A549 (cell line): ENCODE results near the gene SEL1L3. TPM values are rescaled to one million over a fixed set of nuclear protein-coding genes. Genes with fewer than 3 reads are reported as not detected.

Experiments
- ATAC-seq, 2 experiments: fragments of 200-7000 bp in 1 of 2; fragments of >200 bp in 1 of 2; cut with Nextera tagmentation in 1 of 2; cut with Tn5 transposase in 1 of 2; 3 replicates each; pipeline versions ENCODE4 v1.8.0 to v1.9.1; 2018 to 2020; ENCODE audit warnings: mild to moderate bottlenecking in 1 of 2, moderate library complexity in 1 of 2
- CTCF ChIA-PET: fragments of 300-600 bp; sonication (Branson Sonifier 250); formaldehyde crosslinking; extraction: SDS; loops from one replicate; lab custom pipeline; 2021; ENCODE audit warnings: antibody characterized with exemption, inconsistent platforms; lab: Yijun Ruan, JAX
- POLR2A ChIA-PET: fragments of 350-600 bp; formaldehyde crosslinking; extraction: SDS; loops from one replicate; lab custom pipeline; 2021; ENCODE audit warnings: antibody characterized with exemption, inconsistent platforms; lab: Yijun Ruan, JAX
- DNase-seq, 2 experiments: peaks; one replicate each; pipeline versions ENCODE4 v3.0.0 to v3.0.0-alpha.2; 2011 to 2016; ENCODE audit warnings: low read depth in 1 of 2, low spot score in 1 of 2
- FAIRE-seq: peaks from 2 replicates; lab custom pipeline; 2011; peaks lifted over from hg19 to GRCh38; lab: Jason Lieb, UNC
- H3K27ac ChIP-seq, 2 experiments: fragments of >200 bp; sonication (Bioruptor Twin); formaldehyde crosslinking; 3 replicates each; pipeline ENCODE4 v1.5.1; 2016 to 2017
- H3K4me1 ChIP-seq: fragments of >200 bp; sonication (Bioruptor Twin); formaldehyde crosslinking; 3 replicates; pipeline ENCODE4 v1.6.1; 2016
- H3K4me2 ChIP-seq: fragments of >200 bp; sonication (Bioruptor Twin); formaldehyde crosslinking; 3 replicates; pipeline ENCODE4 v1.6.1; 2016
- H3K4me3 ChIP-seq: fragments of >200 bp; sonication (Bioruptor Twin); formaldehyde crosslinking; 3 replicates; pipeline ENCODE4 v1.5.1; 2016
- H3K9me3 ChIP-seq: fragments of >200 bp; sonication (Bioruptor Twin); formaldehyde crosslinking; 3 replicates; pipeline ENCODE4 v1.6.1; 2016
- BHLHE40 ChIP-seq: IDR thresholded peaks from 2 replicates; pipeline ENCODE4 v1.6.1; 2012; ENCODE audit warnings: low read depth, low read length, inconsistent platforms
- CEBPB ChIP-seq, 2 experiments: fragments of >200 bp in 1 of 2; sonication (Bioruptor Twin) in 1 of 2; formaldehyde crosslinking in 1 of 2; IDR thresholded peaks; 2 replicates each; pipeline ENCODE4 v1.6.1; 2012 to 2016
- CHD2 ChIP-seq: fragments of 150-350 bp; IDR thresholded peaks from 2 replicates; pipeline ENCODE4 v1.6.1; 2014; ENCODE audit warnings: low read length; ENCODE audit not compliant: partially characterized antibody
- CHD4 ChIP-seq: fragments of 200-600 bp; sonication (generic); IDR thresholded peaks from 2 replicates; pipeline ENCODE4 v1.6.1; 2016; ENCODE audit warnings: antibody characterized with exemption, mild to moderate bottlenecking, borderline replicate concordance
- EP300 ChIP-seq, 2 experiments: fragments of >200 bp; sonication (Bioruptor Twin); formaldehyde crosslinking; IDR thresholded peaks; 2 replicates in 1 of 2; 3 replicates in 1 of 2; pipeline ENCODE4 v1.6.1; 2016 to 2017
- FOSL2 ChIP-seq, 2 experiments: fragments of 450-650 bp in 1 of 2; fragments of >200 bp in 1 of 2; sonication (Bioruptor Twin) in 1 of 2; formaldehyde crosslinking; IDR thresholded peaks; 2 replicates each; pipeline versions ENCODE4 v1.5.0 to v1.6.1; 2016 to 2020; ENCODE audit warnings: mild to moderate bottlenecking in 1 of 2, moderate library complexity in 1 of 2
- FOXS1 ChIP-seq: fragments of 250-450 bp; sonication (Bioruptor Pico); IDR thresholded peaks from 2 replicates; pipeline ENCODE4 v1.5.0; 2020; ENCODE audit warnings: mild to moderate bottlenecking, moderate library complexity
- GATA3 ChIP-seq: IDR thresholded peaks from 2 replicates; pipeline ENCODE4 v1.6.1; 2012; ENCODE audit warnings: borderline replicate concordance
- HOXA7 ChIP-seq: fragments of 250-450 bp; sonication (Bioruptor Pico); IDR thresholded peaks from 2 replicates; pipeline ENCODE4 v1.5.0; 2020; ENCODE audit warnings: mild to moderate bottlenecking, moderate library complexity
- HOXB13 ChIP-seq: fragments of 250-450 bp; sonication (Bioruptor Pico); IDR thresholded peaks from 2 replicates; pipeline ENCODE4 v1.5.0; 2020; ENCODE audit warnings: low read depth, mild to moderate bottlenecking, moderate library complexity
- JUN ChIP-seq, 2 experiments: fragments of >200 bp; sonication (Bioruptor Twin); formaldehyde crosslinking; IDR thresholded peaks; 2 replicates in 1 of 2; 3 replicates in 1 of 2; pipeline ENCODE4 v1.6.1; 2016 to 2017
- JUNB ChIP-seq: fragments of >200 bp; sonication (Bioruptor Twin); formaldehyde crosslinking; IDR thresholded peaks from 2 replicates; pipeline ENCODE4 v1.6.1; 2016
- KDM5A ChIP-seq: fragments of 200-600 bp; sonication (generic); IDR thresholded peaks from 2 replicates; pipeline ENCODE4 v1.6.1; 2016; ENCODE audit warnings: antibody characterized with exemption, mild to moderate bottlenecking
- MAFK ChIP-seq: fragments of 450-650 bp; IDR thresholded peaks from 2 replicates; pipeline ENCODE4 v1.6.1; 2014; ENCODE audit not compliant: partially characterized antibody
- NFE2L2 ChIP-seq: fragments of 150-350 bp; conservative IDR thresholded peaks from 2 replicates; pipeline ENCODE4 v1.6.1; 2014; ENCODE audit warnings: low read length
- POLR2AphosphoS2 ChIP-seq: conservative IDR thresholded peaks from 2 replicates; pipeline ENCODE4 v1.6.1; 2012; ENCODE audit warnings: low read length, improper control_type of control experiment, inconsistent platforms
- RCOR1 ChIP-seq: fragments of 150-350 bp; IDR thresholded peaks from 2 replicates; pipeline ENCODE4 v1.6.1; 2014; ENCODE audit warnings: antibody characterized with exemption, low read length, low read depth
- RFX5 ChIP-seq: fragments of 450-650 bp; IDR thresholded peaks from 2 replicates; pipeline ENCODE4 v1.7.1; 2014; ENCODE audit warnings: antibody characterized with exemption, mild to moderate bottlenecking, moderate library complexity
- TFCP2L1 ChIP-seq: fragments of 250-450 bp; sonication (Bioruptor Pico); IDR thresholded peaks from 2 replicates; pipeline ENCODE4 v1.5.0; 2021; ENCODE audit warnings: mild to moderate bottlenecking
- TP53 ChIP-seq: fragments of 250-450 bp; sonication (Bioruptor Pico); IDR thresholded peaks from 2 replicates; pipeline ENCODE4 v1.5.0; 2021; ENCODE audit warnings: mild to moderate bottlenecking, moderate library complexity
- ZFP36 ChIP-seq: fragments of 450-650 bp; IDR thresholded peaks from 2 replicates; pipeline ENCODE4 v1.6.1; 2014; ENCODE audit warnings: borderline replicate concordance; ENCODE audit not compliant: partially characterized antibody
- WGBS: methylation state at CpG from one replicate; pipeline ENCODE4 v1.1.6; 2017; ENCODE audit errors: missing lambda C conversion rate; 5-methylcytosine and 5-hydroxymethylcytosine counted together
- polyA plus RNA-seq, 4 experiments: library from polyadenylated mRNA; depleted of rRNA in 3 of 4; stranded (reverse); fragments of >200 nt; fragmentation: RNase III in 1 of 4; extraction: RNeasy Plus Mini Kit Qiagen cat#74134 plus additional on column Dnase treatment in 1 of 4; gene quantifications; 2 replicates in 3 of 4; 3 replicates in 1 of 4; pipeline ENCODE4 v1.2.3, GENCODE V29; 2011 to 2017
- TF ChIP-seq, protein P1 (sequence below): fragments of >200 bp; sonication (Bioruptor Twin); formaldehyde crosslinking; IDR thresholded peaks from 3 replicates; pipeline ENCODE4 v1.6.1; 2016
- TF ChIP-seq, protein P2 (sequence below): fragments of 450-650 bp; IDR thresholded peaks from 2 replicates; pipeline ENCODE4 v1.6.1; 2014; ENCODE audit warnings: antibody characterized with exemption
- TF ChIP-seq, protein P3 (sequence below): fragments of 250-450 bp; sonication (Bioruptor Pico); IDR thresholded peaks from 2 replicates; pipeline ENCODE4 v1.5.0; 2021; ENCODE audit warnings: mild to moderate bottlenecking, moderate library complexity, borderline replicate concordance
- TF ChIP-seq, protein P4 (sequence below): IDR thresholded peaks from 2 replicates; pipeline ENCODE4 v1.6.1; 2012; ENCODE audit warnings: low read depth, borderline replicate concordance

The SEL1L3 gene
- polyA plus RNA-seq, 2 of the 4 experiments (the other 2 are of a cell fraction): 26.1 to 27.0 TPM

DNA sequence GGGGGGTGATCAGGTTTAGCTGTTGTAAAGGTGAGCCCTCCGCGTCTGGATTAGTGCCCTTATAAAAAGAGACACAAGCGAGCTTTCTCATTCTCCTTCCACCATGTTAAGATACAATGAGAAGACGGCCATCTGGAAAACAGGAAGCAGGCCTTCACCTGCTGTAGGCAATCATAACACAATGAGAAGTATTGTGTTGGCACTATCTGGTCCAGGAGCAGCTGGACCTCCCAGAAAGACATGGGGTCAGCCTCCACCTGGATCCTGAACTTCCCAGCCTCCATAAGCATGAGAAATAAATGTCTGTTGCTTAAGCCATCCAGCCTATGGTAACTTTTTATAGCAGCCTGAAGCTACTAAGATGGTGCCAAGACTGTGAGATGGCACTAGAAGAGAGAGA, 42.6 kb upstream of the SEL1L3 start:
- FAIRE-seq (no peak), ATAC-seq (no peak), DNase-seq (no peak)
- ChIA-PET POLR2A (no interaction called here), CTCF (no interaction called here)
- H3K27ac ChIP-seq: no peak overlapping the region
- TF ChIP-seq POLR2AphosphoS2 (no peak), JUN (IDR thresholded peaks at IDR 0.05) (no peak), ZFP36 (no peak), RCOR1 (no peak), NFE2L2 (no peak), TP53 (CRISPR knock-in tag) (no peak), KDM5A (no peak), FOSL2 (IDR thresholded peaks at IDR 0.05) (no peak), FOSL2 (CRISPR knock-in tag; IDR thresholded peaks at IDR 0.05) (no peak)
- TF ChIP-seq, protein P1, sequence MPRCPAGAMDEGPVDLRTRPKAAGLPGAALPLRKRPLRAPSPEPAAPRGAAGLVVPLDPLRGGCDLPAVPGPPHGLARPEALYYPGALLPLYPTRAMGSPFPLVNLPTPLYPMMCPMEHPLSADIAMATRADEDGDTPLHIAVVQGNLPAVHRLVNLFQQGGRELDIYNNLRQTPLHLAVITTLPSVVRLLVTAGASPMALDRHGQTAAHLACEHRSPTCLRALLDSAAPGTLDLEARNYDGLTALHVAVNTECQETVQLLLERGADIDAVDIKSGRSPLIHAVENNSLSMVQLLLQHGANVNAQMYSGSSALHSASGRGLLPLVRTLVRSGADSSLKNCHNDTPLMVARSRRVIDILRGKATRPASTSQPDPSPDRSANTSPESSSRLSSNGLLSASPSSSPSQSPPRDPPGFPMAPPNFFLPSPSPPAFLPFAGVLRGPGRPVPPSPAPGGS: no peak
- TF ChIP-seq, protein P2, sequence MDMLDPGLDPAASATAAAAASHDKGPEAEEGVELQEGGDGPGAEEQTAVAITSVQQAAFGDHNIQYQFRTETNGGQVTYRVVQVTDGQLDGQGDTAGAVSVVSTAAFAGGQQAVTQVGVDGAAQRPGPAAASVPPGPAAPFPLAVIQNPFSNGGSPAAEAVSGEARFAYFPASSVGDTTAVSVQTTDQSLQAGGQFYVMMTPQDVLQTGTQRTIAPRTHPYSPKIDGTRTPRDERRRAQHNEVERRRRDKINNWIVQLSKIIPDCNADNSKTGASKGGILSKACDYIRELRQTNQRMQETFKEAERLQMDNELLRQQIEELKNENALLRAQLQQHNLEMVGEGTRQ: no peak
- TF ChIP-seq, protein P3, sequence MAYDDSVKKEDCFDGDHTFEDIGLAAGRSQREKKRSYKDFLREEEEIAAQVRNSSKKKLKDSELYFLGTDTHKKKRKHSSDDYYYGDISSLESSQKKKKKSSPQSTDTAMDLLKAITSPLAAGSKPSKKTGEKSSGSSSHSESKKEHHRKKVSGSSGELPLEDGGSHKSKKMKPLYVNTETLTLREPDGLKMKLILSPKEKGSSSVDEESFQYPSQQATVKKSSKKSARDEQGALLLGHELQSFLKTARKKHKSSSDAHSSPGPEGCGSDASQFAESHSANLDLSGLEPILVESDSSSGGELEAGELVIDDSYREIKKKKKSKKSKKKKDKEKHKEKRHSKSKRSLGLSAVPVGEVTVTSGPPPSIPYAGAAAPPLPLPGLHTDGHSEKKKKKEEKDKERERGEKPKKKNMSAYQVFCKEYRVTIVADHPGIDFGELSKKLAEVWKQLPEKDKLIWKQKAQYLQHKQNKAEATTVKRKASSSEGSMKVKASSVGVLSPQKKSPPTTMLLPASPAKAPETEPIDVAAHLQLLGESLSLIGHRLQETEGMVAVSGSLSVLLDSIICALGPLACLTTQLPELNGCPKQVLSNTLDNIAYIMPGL (CRISPR knock-in tag): no peak
- H3K4me2 ChIP-seq: no peak overlapping the region
- peaks cover 7% of the 10 kb centered on the region; the same call in 1 of the 3 replicates for H3K4me1 ChIP-seq
- WGBS: 98% methylated on average over 4 of the region's 4 CpGs
- H3K4me3 ChIP-seq: no peak overlapping the region
- H3K9me3 ChIP-seq: no peaks in the 10 kb centered on the region; the same call in 2 of the 3 replicates

DNA sequence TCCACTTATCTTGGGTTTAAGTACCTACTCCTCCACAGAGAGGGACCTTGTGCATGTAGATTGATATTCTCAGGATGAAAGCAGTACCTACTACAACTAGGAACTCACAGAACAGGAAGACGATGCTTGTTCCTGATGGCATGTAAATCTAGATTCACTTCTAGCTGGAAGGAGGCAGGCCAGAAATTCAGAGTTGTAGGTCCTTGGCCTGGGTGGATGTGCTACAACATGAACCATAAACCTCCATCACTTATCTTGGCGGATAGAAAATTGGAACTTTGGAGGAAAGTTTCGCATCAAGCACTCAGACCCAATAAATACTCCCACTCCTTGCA, 41.9 kb upstream of the SEL1L3 start:
- 93% methylated on average over 3 of the region's 3 CpGs for WGBS
- TF ChIP-seq GATA3 (no peak), JUNB (no peak), HOXA7 (CRISPR knock-in tag) (no peak), CHD4 (no peak), BHLHE40 (no peak), MAFK (no peak), CHD2 (no peak), TP53 (CRISPR knock-in tag) (no peak), POLR2AphosphoS2 (no peak), JUN (IDR thresholded peaks at IDR 0.05) (no peak), CEBPB (IDR thresholded peaks at IDR 0.05) (no peak), ZFP36 (no peak), FOSL2 (IDR thresholded peaks at IDR 0.05) (no peak), FOSL2 (CRISPR knock-in tag; IDR thresholded peaks at IDR 0.05) (no peak), RFX5 (no peak), EP300 (IDR thresholded peaks at IDR 0.05) (no peak), TFCP2L1 (CRISPR knock-in tag) (no peak), HOXB13 (no peak), FOXS1 (no peak)
- TF ChIP-seq, protein P4, sequence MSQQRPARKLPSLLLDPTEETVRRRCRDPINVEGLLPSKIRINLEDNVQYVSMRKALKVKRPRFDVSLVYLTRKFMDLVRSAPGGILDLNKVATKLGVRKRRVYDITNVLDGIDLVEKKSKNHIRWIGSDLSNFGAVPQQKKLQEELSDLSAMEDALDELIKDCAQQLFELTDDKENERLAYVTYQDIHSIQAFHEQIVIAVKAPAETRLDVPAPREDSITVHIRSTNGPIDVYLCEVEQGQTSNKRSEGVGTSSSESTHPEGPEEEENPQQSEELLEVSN: no peak
- TF ChIP-seq, all 56 proteins: peak for 0
- FAIRE-seq (no peak), ATAC-seq (no peak), DNase-seq (no peak)
- Histone ChIP-seq H3K27ac (no peak overlapping the region), H3K4me3 (no peak overlapping the region), H3K4me1 (peaks cover 7% of the 10 kb centered on the region; the same call in 1 of the 3 replicates), H3K4me2 (no peak overlapping the region), H3K9me3 (no peaks in the 10 kb centered on the region; the same call in 2 of the 3 replicates)
- CTCF ChIA-PET: no interaction called here
- POLR2A ChIA-PET: no interaction called here
